Activated T-helper 1 cell treated with anti-CD3 and anti-CD28 coated beads, Interleukin-12 subunit alpha, Interleukin-12 subunit beta, Interleukin-2, Interleukin-4 antibody, amounts not matched to agents 30 ng/mL and 10 ng/mL and 1 ng/mL, durations not matched to agents 14 hours and 24 hours and 36 hours (primary cell): ENCODE measurements around the gene ZNF516. TPM values are rescaled to one million over a fixed set of nuclear protein-coding genes. Genes with fewer than 3 reads are reported as not detected.

Source experiments
- DNase-seq: peaks from one replicate; pipeline ENCODE4 v3.0.0; 2021; ENCODE audit warnings: low spot score
- H3K27ac Mint-ChIP-seq: one replicate; pipeline ENCODE4 v1.8.0; 2021; ENCODE audit warnings: mild to moderate bottlenecking, mixed read lengths
- H3K27me3 Mint-ChIP-seq: one replicate; pipeline ENCODE4 v1.8.0; 2022; ENCODE audit warnings: mild to moderate bottlenecking, moderate library complexity, mixed read lengths; ENCODE audit not compliant: insufficient read depth
- H3K36me3 Mint-ChIP-seq: one replicate; pipeline ENCODE4 v1.8.0; 2021; ENCODE audit warnings: low read depth, mixed read lengths
- H3K4me1 Mint-ChIP-seq: one replicate; pipeline ENCODE4 v1.8.0; 2021; ENCODE audit warnings: low read depth, mixed read lengths
- H3K4me3 Mint-ChIP-seq: one replicate; pipeline ENCODE4 v1.8.0; 2021; ENCODE audit warnings: mild to moderate bottlenecking, moderate library complexity, mixed read lengths
- H3K9me3 Mint-ChIP-seq: one replicate; pipeline ENCODE4 v1.8.0; 2021; ENCODE audit warnings: mixed read lengths
- intact Hi-C: fragments of 100-400 bp; cut with micrococcal nuclease; formaldehyde crosslinking; loops from one replicate; pipeline ENCODE4 v1.15.1; 2024
- total RNA-seq: library from RNA; stranded (reverse); gene quantifications from 2 replicates; pipeline ENCODE4 v1.2.3, GENCODE V29; 2022

The ZNF516 gene
- total RNA-seq, 1 donor from 2014 or later: 2.0 TPM

DNA sequence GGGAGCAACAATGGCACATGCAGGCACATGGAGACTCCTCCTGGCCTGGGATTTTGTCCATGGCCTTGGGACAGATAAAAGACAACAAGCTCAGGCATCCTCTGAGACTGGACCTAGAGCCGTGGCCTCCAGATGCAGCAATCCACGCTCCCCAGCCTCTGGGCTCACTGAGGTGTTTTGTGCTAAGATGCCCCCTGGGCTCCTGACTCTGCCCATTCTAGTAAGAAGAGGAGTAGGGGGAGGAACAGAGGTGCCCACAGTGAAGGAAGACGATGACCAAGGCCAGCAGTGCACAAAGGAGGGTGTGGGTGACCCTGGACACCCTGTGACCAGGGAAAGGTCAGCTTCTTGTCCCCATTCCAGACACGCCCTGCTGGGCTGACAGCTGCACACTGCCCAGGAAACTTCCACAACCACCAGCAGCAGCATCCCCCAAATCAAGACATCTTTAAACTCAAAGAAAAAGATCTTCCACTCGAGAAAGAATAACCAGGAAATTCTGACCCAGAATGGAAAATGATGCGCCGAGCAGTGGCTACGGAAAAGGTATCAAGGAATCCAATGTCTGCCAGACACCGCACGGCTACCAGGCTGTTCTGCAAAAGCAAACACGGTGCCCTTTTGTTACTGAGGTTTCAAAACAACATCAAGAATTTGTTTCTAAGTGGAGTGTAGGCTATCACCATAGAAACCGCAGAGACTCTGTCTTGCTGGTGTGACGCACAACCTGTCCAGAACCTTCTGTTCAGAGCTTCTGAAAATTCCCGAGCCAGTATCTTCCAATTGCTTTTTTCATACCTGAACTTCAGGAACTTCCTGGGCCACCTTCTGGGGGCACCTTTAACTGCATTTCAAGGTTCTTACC lies 65.5 kb downstream of the ZNF516 start:
- no peak overlapping the region for H3K4me3 Mint-ChIP-seq
- intact Hi-C loops: no loop called here
- no peaks in the 10 kb centered on the region for H3K9me3 Mint-ChIP-seq
- peaks cover 6% of the 10 kb centered on the region for H3K27me3 Mint-ChIP-seq
- no peak for DNase-seq
- no peaks in the 10 kb centered on the region for H3K4me1 Mint-ChIP-seq
- H3K36me3 Mint-ChIP-seq: no peaks in the 10 kb centered on the region
- no peak overlapping the region for H3K27ac Mint-ChIP-seq

DNA sequence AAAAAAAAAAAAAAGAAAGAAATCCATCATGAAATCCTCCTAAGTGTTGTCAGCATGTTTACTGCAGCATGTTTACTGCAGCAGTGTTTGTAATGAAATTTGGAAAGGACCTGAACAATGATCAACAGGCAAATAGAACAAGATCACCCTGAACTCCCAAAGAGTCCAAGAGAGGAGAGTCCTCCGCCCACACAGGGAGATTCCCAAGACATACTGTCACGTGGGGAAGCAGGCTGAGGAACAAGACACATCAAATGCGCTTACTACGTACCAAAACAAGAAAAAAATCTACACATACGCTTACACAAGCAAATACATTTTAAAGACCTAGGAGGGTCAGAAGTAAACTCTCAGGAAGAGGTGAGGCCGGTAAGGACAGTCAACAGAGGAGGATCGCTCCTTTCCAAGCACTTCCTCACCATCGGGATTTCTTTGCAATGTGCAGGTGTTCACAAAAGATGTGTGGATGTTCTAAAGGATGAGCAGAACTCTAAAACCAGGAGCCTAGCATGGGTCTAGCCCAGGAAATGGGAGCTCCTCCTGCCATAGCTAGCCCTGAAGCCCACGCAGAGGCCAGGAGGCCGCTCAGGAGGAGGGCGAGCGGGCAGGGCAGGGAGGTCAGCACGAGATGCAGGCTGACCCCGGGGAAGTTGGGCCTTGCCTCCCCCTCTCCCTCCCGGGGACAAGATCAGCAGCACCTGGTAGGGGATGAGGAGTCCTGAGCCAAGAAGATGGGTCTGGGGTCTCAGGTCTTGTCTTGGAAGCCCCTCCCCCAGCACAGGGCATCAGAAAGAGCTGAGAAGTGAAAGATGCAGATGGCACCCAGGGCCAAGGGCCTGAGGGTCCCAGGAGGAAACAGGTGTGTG lies 66.4 kb downstream of the ZNF516 start:
- H3K27ac Mint-ChIP-seq: no peak overlapping the region
- H3K9me3 Mint-ChIP-seq: no peaks in the 10 kb centered on the region
- DNase-seq: no peak
- intact Hi-C loops: no loop called here
- H3K4me1 Mint-ChIP-seq: no peaks in the 10 kb centered on the region
- no peaks in the 10 kb centered on the region for H3K36me3 Mint-ChIP-seq
- peaks cover 6% of the 10 kb centered on the region for H3K27me3 Mint-ChIP-seq
- no peak overlapping the region for H3K4me3 Mint-ChIP-seq

DNA sequence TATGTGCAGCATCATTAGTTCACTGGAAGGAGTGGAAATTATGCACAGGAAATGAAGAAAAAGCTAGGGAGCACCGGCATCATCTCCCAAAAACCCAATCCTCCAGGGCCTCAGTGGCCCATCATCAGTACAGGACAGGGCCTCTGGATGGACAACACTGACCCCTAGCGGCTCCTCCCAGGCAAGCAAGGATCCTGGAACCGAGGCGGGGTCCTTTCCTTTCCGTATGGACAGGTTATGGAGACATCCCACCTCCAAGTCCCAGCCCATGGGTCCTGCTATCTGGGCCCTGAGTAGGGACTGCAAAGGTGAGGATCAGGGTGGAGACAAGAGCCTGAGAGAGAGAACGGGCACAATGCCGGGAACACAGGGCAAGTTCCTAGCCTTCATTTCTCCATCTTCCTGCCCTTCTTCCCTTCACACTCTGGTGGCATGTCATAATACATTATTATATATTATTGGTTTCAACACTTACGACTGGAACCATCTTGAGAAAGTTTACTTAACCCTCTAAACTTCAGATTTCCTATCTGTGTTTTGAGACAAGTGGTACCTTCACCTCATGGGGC lies 68.2 kb downstream of the ZNF516 start:
- no peaks in the 10 kb centered on the region for H3K4me1 Mint-ChIP-seq
- H3K4me3 Mint-ChIP-seq: no peak overlapping the region
- no peaks in the 10 kb centered on the region for H3K36me3 Mint-ChIP-seq
- intact Hi-C loops: loop anchor here (1.0 kb wide), 2 partner anchors 21 to 28 kb away; no protein-coding TSS in a partner anchor
- no peak overlapping the region for H3K27ac Mint-ChIP-seq
- H3K27me3 Mint-ChIP-seq: peaks cover 6% of the 10 kb centered on the region
- DNase-seq: no peak
- H3K9me3 Mint-ChIP-seq: no peaks in the 10 kb centered on the region

DNA sequence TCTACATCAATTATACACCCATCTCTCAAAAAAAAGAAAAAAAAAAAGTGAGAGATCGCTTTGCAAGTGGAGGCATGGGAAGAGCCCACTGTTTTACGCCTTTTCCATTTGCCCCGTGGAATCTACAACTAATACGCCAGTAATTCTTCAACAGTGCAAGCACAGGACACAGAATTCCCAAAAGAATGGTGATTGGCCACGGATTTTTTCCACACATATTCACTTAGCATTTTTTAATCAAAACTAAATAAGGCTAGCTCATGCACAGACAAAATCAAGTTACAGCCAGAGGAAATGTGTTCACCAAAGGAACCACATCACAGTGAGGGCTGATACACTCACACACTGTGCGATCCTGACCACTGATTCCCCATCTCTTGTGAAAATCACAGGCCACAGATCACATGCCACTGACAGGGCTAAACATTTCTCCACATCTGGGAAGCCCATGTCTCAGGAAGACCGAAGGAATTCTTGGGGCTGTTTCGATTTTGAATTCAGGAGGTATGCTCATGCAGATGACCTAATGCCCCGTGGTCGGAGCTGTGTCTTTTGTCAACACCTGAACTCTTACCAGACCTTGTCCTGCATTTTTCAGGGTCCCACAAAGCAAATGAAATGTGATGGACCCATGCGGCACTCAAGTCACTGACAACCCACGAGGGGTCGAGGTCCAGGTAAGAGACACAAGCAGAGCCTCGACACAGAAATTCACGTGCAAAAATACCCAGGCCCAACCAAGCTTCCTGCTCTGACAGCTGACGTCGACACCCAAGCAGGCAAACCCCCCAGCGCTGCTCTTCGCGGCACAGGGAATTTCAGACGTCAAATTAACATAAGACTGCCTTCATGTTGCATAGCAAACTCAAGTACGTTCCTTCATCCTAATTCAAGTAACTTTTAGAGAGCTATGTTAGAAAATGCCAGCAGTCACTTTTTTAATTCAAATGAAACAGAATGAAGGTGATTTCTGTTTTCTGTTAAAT lies 69.6 kb downstream of the ZNF516 start:
- Mint-ChIP-seq H3K27me3 (peaks cover 6% of the 10 kb centered on the region), H3K9me3 (no peaks in the 10 kb centered on the region), H3K27ac (no peak overlapping the region), H3K4me1 (no peaks in the 10 kb centered on the region), H3K4me3 (no peak overlapping the region), H3K36me3 (no peaks in the 10 kb centered on the region)
- intact Hi-C loops: loop anchor here (1.0 kb wide), 2 partner anchors 19 to 26 kb away; no protein-coding TSS in a partner anchor
- DNase-seq: no peak

DNA sequence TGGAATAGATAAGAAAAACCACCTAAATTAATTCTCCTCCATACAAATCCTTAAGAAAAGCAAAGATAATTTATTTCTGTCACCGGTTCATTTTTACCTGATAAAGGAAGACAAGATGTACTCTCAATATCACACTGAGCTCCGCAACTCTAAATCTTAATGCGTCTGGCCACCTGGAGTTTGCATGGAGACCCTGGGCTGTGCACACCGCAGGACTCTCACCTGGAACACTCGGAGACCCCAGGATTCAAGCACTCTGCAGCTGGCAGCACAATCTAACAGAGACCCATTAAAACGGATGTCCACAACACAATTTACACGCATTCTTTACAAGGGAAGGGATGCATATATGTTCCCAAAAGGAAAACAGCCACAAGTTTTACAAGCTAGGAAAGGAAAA lies 72.2 kb downstream of the ZNF516 start:
- Mint-ChIP-seq H3K36me3 (no peaks in the 10 kb centered on the region), H3K27ac (no peak overlapping the region), H3K4me3 (no peak overlapping the region), H3K4me1 (no peaks in the 10 kb centered on the region), H3K27me3 (peaks cover 6% of the 10 kb centered on the region), H3K9me3 (no peaks in the 10 kb centered on the region)
- intact Hi-C loops: no loop called here
- no peak for DNase-seq

DNA sequence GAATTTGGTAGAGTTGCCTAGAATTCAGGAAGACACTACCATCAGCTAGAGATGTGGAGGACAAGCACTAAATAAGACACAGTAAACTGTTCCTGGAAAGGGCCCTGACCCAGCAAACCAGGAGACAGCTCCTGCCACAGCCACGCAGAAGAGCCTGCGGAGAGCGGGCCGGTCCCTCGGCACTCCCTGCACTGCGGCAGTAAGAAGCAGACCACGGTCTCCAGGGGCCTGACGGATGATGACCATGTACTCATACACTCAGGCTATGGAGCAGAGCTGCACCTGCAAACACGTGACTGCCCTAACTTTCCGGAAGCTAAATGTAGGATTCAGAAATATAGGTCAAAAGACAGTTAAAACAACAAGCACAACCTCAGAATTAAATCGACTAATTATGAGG lies 72.9 kb downstream of the ZNF516 start:
- intact Hi-C loops: no loop called here
- DNase-seq: no peak
- Mint-ChIP-seq H3K4me1 (no peaks in the 10 kb centered on the region), H3K9me3 (no peaks in the 10 kb centered on the region), H3K4me3 (no peak overlapping the region), H3K36me3 (no peaks in the 10 kb centered on the region), H3K27ac (no peak overlapping the region), H3K27me3 (peaks cover 6% of the 10 kb centered on the region)

DNA sequence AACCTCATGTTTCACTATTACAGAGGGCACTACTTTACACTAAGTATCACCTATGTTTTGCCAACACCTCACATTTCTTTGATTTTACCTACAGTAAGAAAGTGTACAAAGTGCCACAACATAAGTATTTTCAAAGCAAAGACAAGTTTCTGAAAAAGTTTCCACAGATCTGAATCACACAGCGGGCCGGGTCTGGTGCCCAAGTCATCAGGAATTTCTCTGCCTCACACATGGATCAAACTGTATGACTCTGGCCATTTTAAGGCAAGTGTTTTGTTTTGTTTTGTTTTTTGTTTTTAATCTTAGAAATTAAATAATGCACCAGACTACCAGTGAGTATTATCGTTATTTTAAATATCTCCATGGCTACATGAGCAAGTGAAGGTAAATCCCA lies 73.4 kb downstream of the ZNF516 start:
- Mint-ChIP-seq H3K4me3 (no peak overlapping the region), H3K27ac (no peak overlapping the region), H3K9me3 (no peaks in the 10 kb centered on the region), H3K27me3 (peaks cover 6% of the 10 kb centered on the region), H3K36me3 (no peaks in the 10 kb centered on the region), H3K4me1 (no peaks in the 10 kb centered on the region)
- intact Hi-C loops: no loop called here
- no peak for DNase-seq

DNA sequence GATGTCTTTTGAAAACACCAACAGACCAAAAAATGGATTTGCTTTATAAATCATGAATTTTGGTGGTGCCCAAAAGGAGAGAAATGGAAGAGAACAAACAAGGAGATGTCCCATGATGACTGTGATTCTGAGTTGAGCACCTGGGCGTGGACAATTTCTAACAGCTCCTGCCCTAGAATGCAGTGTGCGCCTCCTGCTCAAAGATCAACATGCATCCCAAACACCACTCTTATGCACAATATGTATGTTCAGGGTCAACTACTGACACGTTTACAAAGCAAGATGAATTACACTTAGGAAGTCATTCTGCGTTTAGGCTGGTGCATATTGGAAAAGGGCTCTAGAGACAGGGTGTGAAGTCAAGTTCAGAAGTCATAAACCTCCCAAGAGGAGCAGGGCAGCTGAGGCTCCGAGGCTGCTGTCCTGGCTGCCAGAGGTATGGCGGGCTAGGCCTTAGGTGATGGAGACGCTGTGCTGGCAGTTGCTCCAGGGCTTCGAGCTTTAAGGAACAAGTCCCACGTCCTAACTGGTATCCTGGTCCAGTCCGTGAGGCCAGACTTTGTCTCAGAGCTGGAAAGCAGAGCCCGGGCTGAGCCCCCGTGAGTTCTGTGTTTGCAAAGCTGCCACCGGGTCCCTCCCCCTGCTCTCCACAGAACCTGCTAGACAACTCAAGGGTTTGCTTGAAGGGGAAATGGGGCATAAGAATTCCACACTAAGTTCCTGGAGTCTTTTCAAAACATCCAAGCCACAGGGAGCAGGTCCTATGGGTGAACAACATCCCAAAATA lies 74.0 kb downstream of the ZNF516 start:
- H3K4me1 Mint-ChIP-seq: no peaks in the 10 kb centered on the region
- DNase-seq: no peak
- H3K27me3 Mint-ChIP-seq: peaks cover 4% of the 10 kb centered on the region
- H3K9me3 Mint-ChIP-seq: no peaks in the 10 kb centered on the region
- H3K36me3 Mint-ChIP-seq: no peaks in the 10 kb centered on the region
- H3K27ac Mint-ChIP-seq: no peak overlapping the region
- intact Hi-C loops: no loop called here
- H3K4me3 Mint-ChIP-seq: no peak overlapping the region

DNA sequence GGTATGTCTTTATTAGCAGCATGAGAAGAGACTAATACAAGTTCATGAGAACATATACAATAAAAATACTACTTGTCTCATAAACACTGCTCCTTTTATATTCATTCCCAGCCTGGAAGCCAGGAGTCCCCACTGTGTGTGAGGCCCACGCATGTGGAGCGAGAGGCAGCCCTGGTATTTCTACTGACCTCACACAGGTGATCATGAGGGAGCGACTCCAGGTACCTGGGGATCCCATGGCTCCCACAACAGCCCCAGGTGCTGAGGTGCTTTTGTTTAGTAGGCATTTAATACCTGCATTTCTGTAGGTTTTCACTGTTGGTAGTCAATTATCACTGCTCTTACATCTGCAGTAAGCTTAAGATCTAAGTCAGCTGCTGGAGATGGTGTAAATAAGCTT lies 75.2 kb downstream of the ZNF516 start:
- Mint-ChIP-seq H3K36me3 (no peaks in the 10 kb centered on the region), H3K27ac (no peak overlapping the region), H3K4me1 (no peaks in the 10 kb centered on the region), H3K27me3 (peaks cover 3% of the 10 kb centered on the region), H3K9me3 (no peaks in the 10 kb centered on the region), H3K4me3 (no peak overlapping the region)
- intact Hi-C loops: no loop called here
- DNase-seq: no peak

DNA sequence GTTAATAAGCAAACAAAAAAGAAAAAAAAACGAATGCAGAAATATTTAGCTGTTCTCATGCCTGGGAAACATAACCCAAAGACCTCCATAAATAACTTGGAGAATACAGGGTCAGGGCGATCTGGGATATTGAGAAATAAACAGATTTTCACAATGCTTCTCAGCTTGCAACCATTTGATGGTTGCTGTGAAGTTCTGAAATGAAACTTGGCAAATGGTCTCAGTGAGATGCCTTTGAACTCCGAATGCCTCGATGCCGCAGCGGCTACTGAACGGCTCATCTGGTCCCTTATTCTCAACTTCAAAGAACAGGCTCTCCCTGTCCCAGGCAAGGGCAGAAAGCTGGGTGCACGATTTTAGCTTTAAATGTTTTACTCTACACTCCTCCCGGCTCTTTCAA lies 78.1 kb downstream of the ZNF516 start:
- no peaks in the 10 kb centered on the region for H3K36me3 Mint-ChIP-seq
- H3K4me3 Mint-ChIP-seq: no peak overlapping the region
- intact Hi-C loops: no loop called here
- H3K4me1 Mint-ChIP-seq: no peaks in the 10 kb centered on the region
- no peak for DNase-seq
- H3K27me3 Mint-ChIP-seq: peaks cover 15% of the 10 kb centered on the region
- H3K9me3 Mint-ChIP-seq: no peaks in the 10 kb centered on the region
- no peak overlapping the region for H3K27ac Mint-ChIP-seq

DNA sequence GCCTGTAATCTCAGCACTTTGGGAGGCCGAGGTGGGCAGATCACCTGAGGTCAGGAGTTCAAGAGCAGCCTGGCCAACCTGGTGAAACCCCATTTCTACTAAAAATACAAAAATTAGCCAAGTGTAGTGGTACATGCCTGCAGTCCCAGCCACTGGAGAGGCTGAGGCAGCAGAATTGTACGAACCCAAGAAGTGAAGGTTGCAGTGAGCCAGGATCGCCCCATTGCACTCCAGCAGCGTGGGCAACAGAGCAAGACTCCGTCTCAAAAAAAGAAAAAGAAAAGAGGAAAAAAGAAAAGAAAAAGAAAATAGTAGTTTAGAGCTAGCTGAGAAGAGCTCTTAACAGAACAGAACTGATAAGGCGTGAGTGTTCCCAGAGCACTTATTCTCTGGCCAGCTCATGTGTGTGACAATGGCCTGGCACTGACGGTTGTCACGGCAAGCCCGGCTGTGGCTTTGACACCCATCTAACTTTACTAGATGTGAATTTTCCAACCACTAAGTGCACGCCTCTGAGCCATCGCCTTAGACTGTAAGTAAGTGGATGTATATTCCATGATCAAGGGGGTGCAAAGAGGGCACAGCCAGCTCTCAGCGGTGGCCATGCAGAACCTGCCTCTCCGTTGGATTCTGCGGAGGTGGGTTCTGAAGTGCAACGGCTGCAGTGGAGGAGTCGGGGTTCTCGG lies 80.0 kb downstream of the ZNF516 start:
- intact Hi-C loops: no loop called here
- H3K9me3 Mint-ChIP-seq: no peaks in the 10 kb centered on the region

More for the DNA sequence above, 80.0 kb downstream of the ZNF516 start:
- H3K36me3 Mint-ChIP-seq: no peaks in the 10 kb centered on the region
- peaks cover 18% of the 10 kb centered on the region for H3K27me3 Mint-ChIP-seq
- H3K27ac Mint-ChIP-seq: no peak overlapping the region
- H3K4me1 Mint-ChIP-seq: peaks cover 12% of the 10 kb centered on the region
- H3K4me3 Mint-ChIP-seq: no peak overlapping the region
- DNase-seq: no peak
